Measurements from ENCODE around the gene EPYC.

The EPYC gene, protein sequence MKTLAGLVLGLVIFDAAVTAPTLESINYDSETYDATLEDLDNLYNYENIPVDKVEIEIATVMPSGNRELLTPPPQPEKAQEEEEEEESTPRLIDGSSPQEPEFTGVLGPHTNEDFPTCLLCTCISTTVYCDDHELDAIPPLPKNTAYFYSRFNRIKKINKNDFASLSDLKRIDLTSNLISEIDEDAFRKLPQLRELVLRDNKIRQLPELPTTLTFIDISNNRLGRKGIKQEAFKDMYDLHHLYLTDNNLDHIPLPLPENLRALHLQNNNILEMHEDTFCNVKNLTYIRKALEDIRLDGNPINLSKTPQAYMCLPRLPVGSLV

DNA sequence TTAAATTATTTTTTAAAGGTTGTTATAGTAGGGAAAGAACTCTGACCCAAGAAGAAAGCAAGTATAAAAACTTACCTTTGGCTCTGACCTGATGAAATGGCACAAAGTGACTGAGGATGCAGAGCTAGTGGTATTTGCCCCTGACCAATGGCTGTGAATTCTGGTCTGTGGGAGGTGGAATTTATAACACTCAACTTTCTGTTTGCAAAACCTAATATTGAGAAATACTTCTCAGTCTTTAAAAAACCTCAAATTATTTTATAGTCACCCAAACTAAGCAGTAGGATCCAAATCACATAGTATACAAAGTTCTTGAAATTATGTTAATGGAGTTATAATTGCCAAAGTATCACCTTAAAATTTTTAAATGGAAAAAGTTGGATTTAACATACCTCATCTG is at the start of gene EPYC:
TSS of gene EPYC (minus strand) at position 101 of the 400 bp plus-strand sequence. CDS start 2,407 bp downstream, outside the sequence.
- H3K36me3 ChIP-seq (ENCODE audit: control insufficient read depth, insufficient read depth, low read length) = no peaks in the 10 kb centered on the region
- no peaks in the 10 kb centered on the region for H3K27me3 ChIP-seq (ENCODE audit: control insufficient read depth, insufficient read depth, low read length)
- no peak within 1 kb of the TSS for H3K9ac ChIP-seq (ENCODE audit: low read depth, low read length)
- H3K4me3 ChIP-seq (ENCODE audit: low read depth, low read length) = no peak within 1 kb of the TSS
- no peaks in the 10 kb centered on the region for H3K9me3 ChIP-seq (ENCODE audit: control insufficient read depth, insufficient read depth, low read length)
- H3K4me1 ChIP-seq (ENCODE audit: control insufficient read depth, insufficient read depth, low read length) = no peaks in the 10 kb centered on the region

DNA sequence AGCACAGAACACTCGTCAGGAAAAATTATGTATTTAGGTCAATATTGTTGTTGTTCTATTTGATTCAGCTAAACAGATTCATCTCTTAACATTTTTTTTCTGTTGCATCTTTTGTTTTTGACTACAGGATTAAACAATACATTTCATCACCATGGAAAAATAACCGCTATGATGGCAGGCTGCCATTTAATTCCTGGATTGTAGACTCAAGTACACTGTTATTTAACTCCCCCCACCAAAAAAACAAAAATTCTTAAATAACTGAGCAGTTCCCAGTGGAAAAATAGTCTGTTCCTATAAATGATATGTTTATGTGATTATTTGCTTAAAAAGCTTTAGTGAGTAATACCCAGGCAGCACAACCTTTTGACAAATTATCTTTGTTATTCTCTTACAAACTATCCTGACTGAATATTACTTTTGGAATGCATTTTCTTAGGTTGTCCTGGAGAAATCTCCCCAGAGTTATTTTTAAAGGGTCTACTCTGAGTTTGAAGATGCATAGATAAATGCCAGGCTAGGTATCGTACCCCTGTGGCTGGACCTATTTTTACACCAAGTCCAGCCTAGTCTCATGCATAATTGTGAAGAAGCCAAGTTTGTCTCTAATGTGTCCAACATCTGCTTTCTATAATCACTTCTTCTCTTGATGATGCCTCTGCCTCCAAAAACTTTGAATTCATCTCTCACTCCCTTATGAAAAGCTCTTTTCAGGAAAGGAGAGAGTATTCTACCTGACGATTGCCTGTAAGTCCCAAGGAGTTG is 49.4 kb upstream of the EPYC start:
- no peaks in the 10 kb centered on the region for H3K27me3 ChIP-seq (ENCODE audit: control insufficient read depth, insufficient read depth, low read length)
- no peak overlapping the region for H3K9ac ChIP-seq (ENCODE audit: low read depth, low read length)
- H3K36me3 ChIP-seq (ENCODE audit: control insufficient read depth, insufficient read depth, low read length) = no peaks in the 10 kb centered on the region
- no peak overlapping the region for H3K4me3 ChIP-seq (ENCODE audit: low read depth, low read length)
- H3K4me1 ChIP-seq (ENCODE audit: control insufficient read depth, insufficient read depth, low read length) = no peaks in the 10 kb centered on the region
- H3K9me3 ChIP-seq (ENCODE audit: control insufficient read depth, insufficient read depth, low read length) = no peaks in the 10 kb centered on the region

DNA sequence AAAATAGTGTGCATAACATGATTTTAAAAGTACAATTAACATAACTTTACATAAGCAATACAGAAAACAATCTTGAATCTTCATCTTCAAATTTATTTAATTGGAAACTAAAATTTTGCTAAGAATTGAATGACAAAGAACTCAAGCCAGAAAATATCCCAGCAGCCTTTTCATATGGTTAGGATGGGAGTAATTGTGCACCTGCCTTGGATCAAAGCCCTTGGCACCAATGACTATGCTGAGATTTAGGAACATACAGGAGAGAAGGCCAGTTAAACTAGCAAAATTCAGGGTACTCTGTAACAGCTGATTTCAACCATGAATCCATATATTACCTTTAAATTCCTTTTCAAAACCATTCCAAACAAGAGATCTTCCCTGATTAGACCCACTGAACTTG is 47.3 kb upstream of the EPYC start:
- Histone ChIP-seq H3K36me3 (ENCODE audit: control insufficient read depth, insufficient read depth, low read length) (no peaks in the 10 kb centered on the region), H3K4me3 (ENCODE audit: low read depth, low read length) (no peak overlapping the region), H3K9ac (ENCODE audit: low read depth, low read length) (no peak overlapping the region), H3K27me3 (ENCODE audit: control insufficient read depth, insufficient read depth, low read length) (no peaks in the 10 kb centered on the region), H3K9me3 (ENCODE audit: control insufficient read depth, insufficient read depth, low read length) (no peaks in the 10 kb centered on the region), H3K4me1 (ENCODE audit: control insufficient read depth, insufficient read depth, low read length) (no peaks in the 10 kb centered on the region)

DNA sequence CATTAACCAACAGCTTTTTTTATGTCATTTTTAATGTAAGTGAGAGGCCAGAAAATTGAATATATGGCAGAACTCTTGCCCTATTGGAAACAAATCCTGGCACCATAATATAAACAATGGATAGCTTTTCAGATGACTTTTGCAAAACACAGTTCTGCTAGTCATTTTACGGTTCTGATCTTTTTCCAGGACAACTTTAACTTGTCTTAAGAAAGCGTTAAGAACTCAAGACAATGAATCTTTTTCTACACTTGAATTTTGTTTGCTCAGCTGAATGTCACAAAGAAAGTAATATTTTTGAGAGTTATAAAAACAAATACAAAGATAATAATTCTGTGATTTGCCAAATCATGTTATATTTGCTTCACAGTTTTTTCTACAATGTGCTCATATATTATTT is 39.8 kb upstream of the EPYC start:
- no peaks in the 10 kb centered on the region for H3K9me3 ChIP-seq (ENCODE audit: control insufficient read depth, insufficient read depth, low read length)
- no peaks in the 10 kb centered on the region for H3K4me1 ChIP-seq (ENCODE audit: control insufficient read depth, insufficient read depth, low read length)
- no peak overlapping the region for H3K4me3 ChIP-seq (ENCODE audit: low read depth, low read length)
- H3K9ac ChIP-seq (ENCODE audit: low read depth, low read length) = no peak overlapping the region
- H3K27me3 ChIP-seq (ENCODE audit: control insufficient read depth, insufficient read depth, low read length) = no peaks in the 10 kb centered on the region
- H3K36me3 ChIP-seq (ENCODE audit: control insufficient read depth, insufficient read depth, low read length) = no peaks in the 10 kb centered on the region

DNA sequence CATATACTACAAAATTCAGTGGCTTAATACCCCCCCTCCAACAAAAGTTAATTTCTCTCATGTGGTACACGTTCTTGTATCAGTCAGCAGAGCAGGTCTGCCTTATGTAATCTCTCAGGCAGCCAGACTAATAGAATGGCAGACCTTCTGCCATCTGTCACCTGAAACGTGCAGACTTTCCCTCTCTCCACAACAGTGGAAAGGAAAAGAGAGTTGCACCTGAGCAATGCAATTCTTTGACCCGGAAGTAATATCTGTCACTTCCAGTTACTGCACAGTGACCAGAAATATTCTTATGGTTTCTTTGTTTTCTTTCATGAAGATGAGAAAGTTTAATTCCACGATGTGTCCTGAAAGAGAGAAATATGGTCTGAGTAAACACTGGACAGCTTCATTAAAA is 38.6 kb upstream of the EPYC start:
- no peaks in the 10 kb centered on the region for H3K27me3 ChIP-seq (ENCODE audit: control insufficient read depth, insufficient read depth, low read length)
- H3K36me3 ChIP-seq (ENCODE audit: control insufficient read depth, insufficient read depth, low read length) = no peaks in the 10 kb centered on the region
- no peaks in the 10 kb centered on the region for H3K4me1 ChIP-seq (ENCODE audit: control insufficient read depth, insufficient read depth, low read length)
- no peaks in the 10 kb centered on the region for H3K9me3 ChIP-seq (ENCODE audit: control insufficient read depth, insufficient read depth, low read length)
- no peak overlapping the region for H3K4me3 ChIP-seq (ENCODE audit: low read depth, low read length)
- no peak overlapping the region for H3K9ac ChIP-seq (ENCODE audit: low read depth, low read length)

DNA sequence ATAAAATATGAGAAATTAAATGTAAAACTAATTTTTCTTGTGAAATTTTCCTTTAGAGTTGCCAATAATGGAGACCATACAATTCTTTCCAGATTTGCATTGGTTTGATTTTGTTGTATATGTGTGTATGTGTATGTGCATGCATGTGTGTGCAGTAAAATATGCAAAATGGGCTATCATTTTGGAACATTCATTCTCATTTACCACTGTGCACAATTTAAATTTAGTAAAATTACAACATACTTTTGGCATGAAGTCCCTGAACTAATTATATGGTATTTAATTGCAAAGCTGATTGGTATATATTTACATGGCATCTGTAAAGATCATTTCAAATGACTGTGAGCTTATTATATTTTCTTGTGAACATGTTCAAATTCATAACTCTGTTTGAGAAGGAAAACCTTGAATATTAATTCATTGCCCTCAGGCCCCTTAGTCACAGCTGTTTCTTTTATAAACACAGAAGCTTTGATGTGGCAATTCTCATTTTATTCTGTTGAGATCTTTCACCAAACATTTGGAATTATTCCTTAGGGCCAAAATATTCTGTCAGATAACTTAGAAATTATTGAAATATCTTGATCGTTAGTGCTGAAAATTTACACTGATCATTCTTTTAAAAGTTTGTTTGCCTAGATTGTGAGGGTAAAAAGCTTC is 35.5 kb upstream of the EPYC start:
- no peaks in the 10 kb centered on the region for H3K36me3 ChIP-seq (ENCODE audit: control insufficient read depth, insufficient read depth, low read length)
- no peaks in the 10 kb centered on the region for H3K9me3 ChIP-seq (ENCODE audit: control insufficient read depth, insufficient read depth, low read length)
- H3K4me1 ChIP-seq (ENCODE audit: control insufficient read depth, insufficient read depth, low read length) = no peaks in the 10 kb centered on the region
- no peaks in the 10 kb centered on the region for H3K27me3 ChIP-seq (ENCODE audit: control insufficient read depth, insufficient read depth, low read length)
- H3K4me3 ChIP-seq (ENCODE audit: low read depth, low read length) = no peak overlapping the region
- H3K9ac ChIP-seq (ENCODE audit: low read depth, low read length) = no peak overlapping the region

DNA sequence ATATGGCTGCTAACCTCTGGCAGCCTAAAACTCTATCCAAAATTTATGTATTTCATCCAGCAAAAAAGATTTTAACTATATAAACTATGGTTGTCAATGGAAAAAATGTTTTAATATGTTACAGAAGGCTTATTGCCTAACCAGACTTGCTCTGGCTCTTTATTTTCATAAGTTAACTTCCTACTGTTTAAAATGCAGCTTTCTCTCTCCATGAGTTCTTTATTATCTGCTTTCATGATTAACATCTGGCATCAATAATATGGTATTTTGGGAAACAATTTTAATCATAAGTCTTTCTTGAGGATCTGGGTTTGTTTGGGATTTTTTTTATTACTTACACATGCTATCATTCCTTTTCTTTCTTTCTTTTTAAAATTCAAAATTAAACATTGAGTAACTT is 32.5 kb upstream of the EPYC start:
- H3K36me3 ChIP-seq (ENCODE audit: control insufficient read depth, insufficient read depth, low read length) = no peaks in the 10 kb centered on the region
- H3K9me3 ChIP-seq (ENCODE audit: control insufficient read depth, insufficient read depth, low read length) = no peaks in the 10 kb centered on the region
- no peak overlapping the region for H3K4me3 ChIP-seq (ENCODE audit: low read depth, low read length)
- H3K27me3 ChIP-seq (ENCODE audit: control insufficient read depth, insufficient read depth, low read length) = no peaks in the 10 kb centered on the region
- H3K9ac ChIP-seq (ENCODE audit: low read depth, low read length) = no peak overlapping the region
- no peaks in the 10 kb centered on the region for H3K4me1 ChIP-seq (ENCODE audit: control insufficient read depth, insufficient read depth, low read length)

DNA sequence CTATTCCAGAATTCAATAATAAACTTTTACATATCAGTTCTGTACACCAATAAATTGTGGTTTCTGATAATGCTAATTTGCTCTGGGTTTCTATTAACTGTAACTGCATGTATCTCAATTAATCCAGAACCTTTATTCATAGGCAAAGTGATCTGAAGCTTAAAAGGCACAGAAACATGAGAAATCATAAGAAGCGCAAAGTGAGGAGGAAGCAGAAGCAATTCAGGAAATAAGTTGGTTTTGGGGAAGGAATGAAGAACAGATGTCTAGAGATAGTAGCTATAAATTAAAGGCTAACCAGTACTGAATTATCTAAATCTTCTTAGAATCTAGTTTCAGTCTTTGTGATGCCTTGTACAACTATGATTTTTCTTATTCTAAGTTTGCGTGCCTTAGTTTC is 28.5 kb upstream of the EPYC start:
- H3K27me3 ChIP-seq (ENCODE audit: control insufficient read depth, insufficient read depth, low read length) = no peaks in the 10 kb centered on the region
- no peak overlapping the region for H3K4me3 ChIP-seq (ENCODE audit: low read depth, low read length)
- no peaks in the 10 kb centered on the region for H3K9me3 ChIP-seq (ENCODE audit: control insufficient read depth, insufficient read depth, low read length)
- no peaks in the 10 kb centered on the region for H3K36me3 ChIP-seq (ENCODE audit: control insufficient read depth, insufficient read depth, low read length)
- no peak overlapping the region for H3K9ac ChIP-seq (ENCODE audit: low read depth, low read length)
- H3K4me1 ChIP-seq (ENCODE audit: control insufficient read depth, insufficient read depth, low read length) = no peaks in the 10 kb centered on the region

DNA sequence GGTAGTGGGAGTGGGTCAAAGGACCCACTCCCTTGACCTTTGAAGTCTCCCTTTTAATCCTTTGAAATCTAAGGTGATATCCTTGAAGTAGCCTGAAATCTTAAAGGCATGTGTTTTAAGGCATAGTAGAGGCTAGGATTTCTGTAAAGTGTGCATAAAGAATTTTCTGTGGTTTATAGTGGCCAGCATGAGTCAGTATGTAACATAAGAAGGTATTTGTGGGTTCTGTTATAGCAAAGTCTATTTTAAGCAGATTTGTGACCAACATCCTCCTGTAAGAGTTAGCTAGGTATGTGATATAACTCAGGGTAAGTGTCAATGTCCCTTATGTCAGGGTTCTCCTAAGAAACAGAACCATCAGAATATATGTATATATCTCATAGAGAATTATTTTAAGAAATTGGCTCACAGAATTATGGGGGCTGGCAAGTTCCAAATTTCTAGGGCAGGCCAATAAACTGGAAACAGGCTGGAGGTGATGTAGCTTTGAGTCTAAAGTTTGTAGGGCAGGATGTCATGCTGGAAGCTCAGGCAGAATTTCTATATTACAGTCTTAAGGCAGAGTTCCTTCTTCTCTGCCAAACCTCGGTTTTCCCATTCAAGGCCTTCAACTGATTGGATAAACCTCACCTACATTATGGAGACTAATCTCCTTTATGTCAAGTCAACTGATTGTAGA is 18.7 kb upstream of the EPYC start:
- no peaks in the 10 kb centered on the region for H3K36me3 ChIP-seq (ENCODE audit: control insufficient read depth, insufficient read depth, low read length)
- no peak overlapping the region for H3K9ac ChIP-seq (ENCODE audit: low read depth, low read length)
- no peaks in the 10 kb centered on the region for H3K27me3 ChIP-seq (ENCODE audit: control insufficient read depth, insufficient read depth, low read length)
- H3K4me3 ChIP-seq (ENCODE audit: low read depth, low read length) = no peak overlapping the region
- H3K9me3 ChIP-seq (ENCODE audit: control insufficient read depth, insufficient read depth, low read length) = no peaks in the 10 kb centered on the region
- no peaks in the 10 kb centered on the region for H3K4me1 ChIP-seq (ENCODE audit: control insufficient read depth, insufficient read depth, low read length)

DNA sequence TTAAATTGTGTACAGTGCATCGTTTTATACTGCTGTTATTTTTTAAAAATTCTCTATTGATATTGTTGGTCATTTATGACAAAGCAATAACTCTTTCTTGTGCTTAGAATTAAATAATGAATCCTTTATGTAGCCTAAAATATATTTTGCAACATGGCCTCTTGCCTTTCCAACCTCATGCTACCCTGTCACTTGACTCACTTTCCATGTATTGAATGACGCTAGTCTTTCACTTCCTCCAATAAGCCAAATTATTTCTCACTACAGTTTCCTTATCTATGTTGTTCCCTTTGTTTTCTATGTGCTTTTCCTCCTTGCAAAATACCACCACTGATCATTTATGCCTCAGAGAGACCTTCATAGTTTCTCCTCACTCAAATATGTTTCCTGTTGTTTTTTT is 16.3 kb upstream of the EPYC start:
- Histone ChIP-seq H3K4me3 (ENCODE audit: low read depth, low read length) (no peak overlapping the region), H3K9ac (ENCODE audit: low read depth, low read length) (no peak overlapping the region), H3K36me3 (ENCODE audit: control insufficient read depth, insufficient read depth, low read length) (no peaks in the 10 kb centered on the region), H3K4me1 (ENCODE audit: control insufficient read depth, insufficient read depth, low read length) (no peaks in the 10 kb centered on the region), H3K27me3 (ENCODE audit: control insufficient read depth, insufficient read depth, low read length) (no peaks in the 10 kb centered on the region), H3K9me3 (ENCODE audit: control insufficient read depth, insufficient read depth, low read length) (no peaks in the 10 kb centered on the region)

DNA sequence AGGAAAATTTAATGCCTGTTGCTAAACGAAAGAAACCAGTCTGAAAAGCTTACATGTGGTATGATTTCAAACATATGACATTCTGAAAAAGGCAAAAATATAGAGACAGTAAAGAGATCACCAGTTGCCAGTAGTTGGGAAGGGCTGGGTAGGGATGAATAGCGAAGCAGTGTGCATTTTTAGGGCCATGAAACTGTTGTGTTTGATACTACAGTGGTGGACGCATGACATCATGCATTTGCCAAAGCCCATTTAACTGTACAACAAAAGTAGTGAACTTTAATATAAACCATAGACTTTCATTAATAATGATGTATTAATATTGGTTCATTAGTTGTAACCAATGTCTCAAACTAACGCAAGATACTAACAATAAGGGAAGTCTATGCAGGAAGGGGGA is 14.7 kb upstream of the EPYC start:
- Histone ChIP-seq H3K4me1 (ENCODE audit: control insufficient read depth, insufficient read depth, low read length) (no peaks in the 10 kb centered on the region), H3K4me3 (ENCODE audit: low read depth, low read length) (no peak overlapping the region), H3K27me3 (ENCODE audit: control insufficient read depth, insufficient read depth, low read length) (no peaks in the 10 kb centered on the region), H3K9me3 (ENCODE audit: control insufficient read depth, insufficient read depth, low read length) (no peaks in the 10 kb centered on the region), H3K36me3 (ENCODE audit: control insufficient read depth, insufficient read depth, low read length) (no peaks in the 10 kb centered on the region), H3K9ac (ENCODE audit: low read depth, low read length) (no peak overlapping the region)

Data from iPS-15b (cell line).